Activated CD4-positive, alpha-beta T cell treated with anti-CD3 and anti-CD28 coated beads for 48 hours (primary cell): ENCODE results near the gene CORO2A.
"Not testable (repeated sequence)": the region's sequence is repeated elsewhere in the genome, so short reads cannot be mapped to it uniquely, and the experiment has no call there.

Experiments used
- DNase-seq: peaks from one replicate; pipeline ENCODE4 v3.0.0-alpha.2; 2020

Gene CORO2A

DNA sequence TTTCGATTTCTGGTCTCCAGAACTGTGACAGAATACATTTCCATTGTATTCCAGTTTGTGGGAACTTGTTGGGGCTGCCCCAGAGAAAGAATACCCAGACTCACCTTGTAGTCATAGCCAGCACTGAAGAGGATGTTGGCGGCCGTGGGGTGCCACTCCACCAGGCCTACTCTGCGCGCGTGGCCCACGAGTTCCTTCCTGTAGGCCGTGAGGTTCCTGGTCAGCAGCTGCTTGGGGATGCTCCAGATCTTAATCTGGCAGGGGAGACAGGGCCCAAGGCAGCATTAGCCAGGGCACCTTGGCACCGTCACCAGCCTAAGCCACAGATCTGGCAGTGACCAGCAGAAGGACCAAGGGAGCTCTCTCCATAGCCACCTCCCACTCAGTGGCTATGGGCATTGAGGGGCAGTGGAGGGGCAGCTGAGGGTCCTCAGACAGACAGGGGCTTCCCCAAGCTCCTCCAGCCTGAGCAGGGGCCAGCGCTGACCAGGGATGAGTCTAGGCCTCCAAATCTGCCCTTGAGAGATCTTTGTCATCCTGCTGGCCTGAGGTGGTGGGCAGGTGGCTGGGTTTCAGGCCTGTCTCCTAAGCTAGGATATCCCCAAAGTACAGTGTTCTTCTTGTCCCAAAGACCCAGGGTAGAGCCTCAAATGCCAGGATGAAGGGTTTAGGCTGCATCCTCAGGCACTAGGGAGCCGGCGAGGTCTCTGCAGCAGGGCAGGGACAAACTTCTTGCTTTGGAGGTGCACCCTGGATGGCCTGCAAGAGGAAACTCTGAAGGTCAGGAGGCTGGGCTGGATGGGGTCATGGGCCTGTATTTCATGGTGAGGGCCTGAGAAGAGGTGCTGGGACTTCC is 57.5 kb downstream of the CORO2A start:
- no peak for DNase-seq

- DNase-seq, result no peak
These were observed 59.4 kb downstream of the CORO2A start for GRCh38 chr9:98132806-98133631.

DNA sequence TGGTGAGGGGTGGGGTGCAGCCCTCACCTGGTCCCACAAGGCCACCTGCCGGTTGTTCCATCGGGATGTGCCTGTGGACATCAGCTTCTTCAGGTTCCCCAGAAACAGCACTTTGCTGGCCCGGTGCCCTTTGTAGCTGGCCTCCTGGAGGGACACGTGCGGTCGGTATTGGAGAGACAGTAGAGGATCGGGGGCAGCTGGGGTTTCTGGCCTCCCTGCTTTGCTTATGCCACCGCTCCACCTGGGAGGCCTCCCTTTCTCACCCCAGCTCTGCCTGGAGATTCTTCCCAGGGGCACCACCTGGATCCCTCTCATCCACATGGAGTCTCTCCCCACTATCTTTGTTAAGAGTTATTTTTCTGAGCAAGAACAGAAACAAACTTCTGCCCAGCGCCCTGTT is 60.3 kb downstream of the CORO2A start:
- no peak for DNase-seq

- no peak for DNase-seq
These were observed 61.7 kb downstream of the CORO2A start for GRCh38 chr9:98130576-98131228.

DNA sequence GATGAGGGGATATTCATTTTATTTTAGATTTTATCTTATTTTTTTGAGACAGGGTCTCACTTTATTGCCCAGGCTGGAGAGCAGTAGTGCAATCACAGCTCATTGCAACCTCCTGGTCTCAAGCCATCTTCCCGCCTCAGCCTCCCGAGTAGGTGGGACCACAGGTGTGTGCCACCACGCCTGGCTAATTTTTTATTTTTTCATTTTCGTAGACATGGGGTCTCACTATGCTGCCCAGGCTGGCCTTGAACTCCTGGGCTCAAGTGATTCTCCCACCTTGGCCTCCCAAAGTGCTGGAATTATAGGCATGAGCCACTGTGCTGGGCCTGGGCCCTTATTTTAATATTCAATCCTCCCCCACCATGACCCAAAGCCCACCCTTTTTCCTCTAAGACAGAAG is 62.4 kb downstream of the CORO2A start:
- DNase-seq, result not testable (repeated sequence)

GRCh38 chr9:98129451-98129881 is 63.0 kb downstream of the CORO2A start:
- no peak for DNase-seq

GRCh38 chr9:98128316-98128715 is 64.1 kb downstream of the CORO2A start:
- no peak for DNase-seq

DNA sequence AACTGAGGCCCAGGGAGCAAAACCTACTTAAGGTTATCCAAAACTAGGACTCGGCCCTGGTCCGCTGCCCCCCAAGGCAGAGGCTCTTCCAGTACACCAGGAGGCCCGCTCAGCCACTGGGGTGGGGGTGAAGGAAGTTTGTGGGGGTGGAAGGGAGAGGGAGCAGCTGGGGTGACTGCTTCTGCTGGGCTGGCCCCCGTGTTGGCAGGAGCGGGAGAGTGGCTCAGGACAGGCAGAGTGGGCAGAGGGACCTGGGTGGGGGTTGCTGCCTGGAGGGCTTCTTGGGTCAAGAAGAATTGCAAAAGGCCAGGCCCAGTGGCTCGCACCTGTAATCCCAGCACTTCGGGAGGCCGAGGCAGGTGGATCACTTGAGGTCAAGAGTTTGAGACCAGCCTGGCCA is 65.2 kb downstream of the CORO2A start:
- no peak for DNase-seq

DNA sequence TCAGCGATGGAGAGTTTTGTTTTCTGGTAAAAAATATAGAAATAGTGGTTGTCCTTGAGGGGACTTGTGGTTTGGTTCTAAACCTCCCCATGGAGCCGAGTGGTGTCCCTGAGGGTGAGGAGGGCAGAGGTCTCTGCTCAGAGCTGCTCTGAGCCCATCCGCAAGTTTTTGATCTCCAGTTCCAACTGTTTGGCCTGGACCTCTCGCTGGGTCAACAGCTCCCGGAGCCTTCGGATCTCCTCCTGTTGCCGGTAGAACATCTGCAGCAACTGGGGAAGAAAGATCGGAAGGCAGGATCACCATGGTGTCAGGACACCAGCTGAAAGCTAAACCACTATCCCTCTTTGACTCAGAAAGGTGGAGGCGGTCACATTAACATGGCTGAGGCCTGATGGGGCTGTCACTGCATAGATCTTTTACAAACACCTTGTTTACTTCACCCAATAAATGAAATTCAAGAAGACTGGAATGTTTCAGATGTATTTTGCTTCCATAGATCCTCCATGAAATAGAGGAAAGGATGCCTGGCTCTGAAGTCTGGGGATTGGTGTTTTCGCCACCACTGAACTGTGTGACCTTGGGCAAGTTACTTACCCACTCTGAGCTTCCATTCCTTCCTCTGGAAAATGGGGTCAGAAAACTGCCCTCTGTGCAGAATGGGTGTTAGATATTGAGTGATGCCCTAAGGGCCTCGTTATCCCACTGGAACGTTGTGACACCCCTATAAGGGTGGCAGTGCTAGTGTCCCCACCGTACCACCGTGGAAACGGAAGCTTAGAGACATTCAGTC is 67.6 kb downstream of the CORO2A start:
- DNase-seq, result no peak

GRCh38 chr9:98124091-98124490 is 68.3 kb downstream of the CORO2A start:
- DNase-seq, result not testable (repeated sequence)

- DNase-seq, result no peak
These were observed 71.4 kb downstream of the CORO2A start for GRCh38 chr9:98121058-98121457.

- DNase-seq, result no peak
These were observed 72.0 kb downstream of the CORO2A start for GRCh38 chr9:98120476-98120875.

GRCh38 chr9:98118640-98119601 is 73.5 kb downstream of the CORO2A start, which contains the start of gene TRIM14:
TRIM14 (minus strand) TSS chr9:98119222; CDS start chr9:98119188, 34 bp downstream.
- DNase-seq, result peak; percentile 74

- DNase-seq, result peak; percentile 61
These were observed 74.3 kb downstream of the CORO2A start for GRCh38 chr9:98117984-98118639.

DNA sequence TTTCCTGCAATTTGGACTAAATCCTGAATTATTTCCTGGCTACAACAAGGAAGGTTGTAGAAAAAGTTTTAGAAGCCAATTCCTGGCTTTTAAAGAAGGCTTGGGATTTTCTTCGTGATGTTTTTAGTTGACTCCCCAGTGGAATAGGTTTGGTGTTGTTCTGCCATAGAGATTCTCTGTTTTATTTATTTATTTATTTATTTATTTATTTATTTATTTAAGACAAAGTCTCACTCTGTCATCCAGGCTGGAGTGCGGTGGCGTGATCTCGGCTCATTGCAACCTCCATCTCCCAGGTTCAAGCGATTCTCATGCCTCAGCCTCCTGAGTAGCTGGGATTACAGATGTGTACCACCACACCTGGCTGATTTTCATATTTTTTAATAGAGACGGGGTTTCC is 75.3 kb downstream of the CORO2A start:
- DNase-seq, result not testable (repeated sequence)

DNA sequence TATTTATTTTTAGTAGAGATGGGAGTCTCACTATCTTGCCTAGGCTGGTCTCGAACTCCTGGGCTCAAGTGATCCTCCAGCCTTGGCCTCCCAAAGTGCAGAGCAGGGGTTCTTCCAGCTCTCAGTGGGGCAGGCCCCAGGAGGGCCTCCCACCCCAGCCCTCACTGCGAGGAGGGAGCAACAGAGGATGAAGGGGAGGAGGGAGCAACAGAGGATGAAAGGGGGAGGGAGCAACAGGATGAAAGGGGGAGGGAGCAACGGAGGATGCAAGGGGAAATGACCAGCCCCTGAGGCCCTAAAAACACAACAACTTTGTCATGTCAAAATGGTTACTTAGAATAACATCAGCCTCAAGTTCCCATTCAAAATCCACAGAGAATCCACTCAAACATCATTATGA is 83.4 kb downstream of the CORO2A start:
- no peak for DNase-seq

GRCh38 chr9:98108531-98109031 is 83.9 kb downstream of the CORO2A start:
- peak; percentile 28 for DNase-seq

DNA sequence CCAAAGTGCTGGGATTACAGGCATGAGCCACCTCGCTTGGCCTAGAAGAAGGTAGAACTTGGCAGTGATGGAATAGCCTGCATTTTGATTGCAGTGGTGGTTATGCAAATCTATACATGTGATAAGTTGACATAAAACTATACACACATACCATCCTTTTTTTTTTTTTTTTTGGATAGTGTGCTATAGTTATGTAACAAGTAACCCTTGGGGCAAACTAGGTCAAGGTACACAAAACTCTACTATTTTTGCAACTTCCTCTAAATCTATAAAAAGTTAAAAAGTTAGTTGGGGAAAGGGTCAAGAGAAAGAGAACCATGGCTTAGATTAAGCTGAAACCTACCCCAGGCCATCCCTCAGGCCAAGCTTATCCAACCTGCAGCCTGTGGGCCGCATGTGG is 84.5 kb downstream of the CORO2A start:
- no peak for DNase-seq

DNA sequence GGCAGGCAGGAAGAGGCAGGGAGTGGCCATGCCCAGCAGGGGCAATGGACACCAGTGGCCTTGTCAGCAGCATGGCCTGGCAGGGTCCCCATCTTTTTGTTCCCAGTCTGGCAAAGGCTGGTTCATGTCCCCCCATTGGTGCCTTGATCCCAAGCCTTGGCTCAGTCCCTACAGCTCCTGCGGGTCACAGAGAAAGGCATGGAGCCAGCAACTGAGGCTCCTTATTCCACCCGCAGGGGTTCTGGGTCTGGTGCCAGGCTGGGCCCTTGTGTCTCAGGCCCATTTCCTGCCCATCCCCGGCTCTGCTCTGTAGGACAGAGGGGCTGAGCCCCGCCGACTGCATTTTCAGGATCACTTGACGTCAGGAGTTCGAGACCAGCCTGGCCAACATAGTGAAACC is 87.4 kb downstream of the CORO2A start:
- DNase-seq, result no peak

- no peak for DNase-seq
These were observed 88.0 kb downstream of the CORO2A start for GRCh38 chr9:98104445-98104881.
